GM18520 (cell line): Measurements from ENCODE around the gene KRTAP1-3.
"Not testable (repeated sequence)": the region's sequence is repeated elsewhere in the genome, so short reads cannot be mapped to it uniquely, and the experiment has no call there.

Source experiments
- ATAC-seq: cut with Tn5 transposase; IDR thresholded peaks from one replicate; pipeline ENCODE4 v1.9.1; 2021; ENCODE audit not compliant: unreplicated experiment

KRTAP1-3 gene

DNA sequence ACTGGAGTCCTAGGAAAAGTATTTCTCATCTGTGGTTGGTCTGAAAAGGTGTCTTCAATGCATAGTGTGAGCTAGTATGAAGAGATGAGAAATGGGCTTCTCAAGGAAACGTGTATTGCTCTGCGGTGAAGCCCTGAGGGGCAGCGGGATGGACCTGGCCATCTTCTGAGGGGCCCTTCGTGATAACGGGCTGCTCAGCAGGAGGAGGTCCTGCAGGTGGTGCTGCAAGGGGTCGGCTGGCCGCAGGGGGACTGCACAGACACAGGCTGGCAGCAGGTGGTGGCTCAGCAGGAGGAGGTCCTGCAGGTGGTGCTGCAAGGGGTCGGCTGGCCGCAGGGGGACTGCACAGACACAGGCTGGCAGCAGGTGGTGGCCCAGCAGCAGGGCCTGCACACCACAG is 19.9 kb upstream of the KRTAP1-3 start:
- ATAC-seq: not testable (repeated sequence)

- ATAC-seq: no peak
Observed at GRCh38 chr17:41054025-41054424, 19.4 kb upstream of the KRTAP1-3 start.

- ATAC-seq: no peak
Observed at GRCh38 chr17:41052566-41052965, 17.9 kb upstream of the KRTAP1-3 start.

DNA sequence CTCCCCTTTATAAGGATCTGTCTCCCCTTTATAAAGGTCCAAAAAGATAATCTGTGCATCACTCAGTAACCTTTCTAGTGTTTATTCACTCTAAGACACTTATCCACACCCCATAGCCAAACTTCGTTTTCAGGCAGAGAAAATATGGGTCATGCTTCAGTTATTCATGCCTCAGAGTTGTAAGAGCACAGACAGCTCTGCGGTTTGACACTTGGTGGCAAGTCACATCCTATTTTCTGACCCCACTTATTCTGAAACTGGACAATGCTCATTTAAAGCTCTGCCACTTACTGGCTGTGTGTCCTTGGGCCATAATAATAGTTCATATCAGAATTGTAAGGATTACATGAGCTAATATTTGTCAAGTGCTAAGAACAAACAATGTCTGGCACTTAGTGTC is 14.4 kb upstream of the KRTAP1-3 start:
- ATAC-seq: no peak

DNA sequence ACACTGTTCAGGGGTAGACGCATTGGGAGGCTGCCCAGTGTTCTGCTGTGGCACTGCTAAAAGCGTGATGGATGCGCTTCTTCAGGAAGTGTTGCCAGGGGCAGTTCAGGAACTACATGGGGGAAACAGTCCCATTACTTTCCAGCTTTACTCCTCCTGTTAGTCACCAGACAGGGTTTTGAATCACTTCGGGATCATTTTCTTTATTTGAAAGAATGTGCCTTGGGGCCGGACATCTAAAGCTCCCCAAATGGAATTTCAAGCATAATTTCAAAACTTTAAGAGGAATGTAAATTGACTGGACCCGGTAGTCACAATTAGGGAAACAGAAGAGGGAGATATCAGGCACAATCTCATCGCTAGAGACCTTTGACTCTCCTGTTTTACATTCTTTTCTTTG is 13.8 kb upstream of the KRTAP1-3 start:
- ATAC-seq: no peak

DNA sequence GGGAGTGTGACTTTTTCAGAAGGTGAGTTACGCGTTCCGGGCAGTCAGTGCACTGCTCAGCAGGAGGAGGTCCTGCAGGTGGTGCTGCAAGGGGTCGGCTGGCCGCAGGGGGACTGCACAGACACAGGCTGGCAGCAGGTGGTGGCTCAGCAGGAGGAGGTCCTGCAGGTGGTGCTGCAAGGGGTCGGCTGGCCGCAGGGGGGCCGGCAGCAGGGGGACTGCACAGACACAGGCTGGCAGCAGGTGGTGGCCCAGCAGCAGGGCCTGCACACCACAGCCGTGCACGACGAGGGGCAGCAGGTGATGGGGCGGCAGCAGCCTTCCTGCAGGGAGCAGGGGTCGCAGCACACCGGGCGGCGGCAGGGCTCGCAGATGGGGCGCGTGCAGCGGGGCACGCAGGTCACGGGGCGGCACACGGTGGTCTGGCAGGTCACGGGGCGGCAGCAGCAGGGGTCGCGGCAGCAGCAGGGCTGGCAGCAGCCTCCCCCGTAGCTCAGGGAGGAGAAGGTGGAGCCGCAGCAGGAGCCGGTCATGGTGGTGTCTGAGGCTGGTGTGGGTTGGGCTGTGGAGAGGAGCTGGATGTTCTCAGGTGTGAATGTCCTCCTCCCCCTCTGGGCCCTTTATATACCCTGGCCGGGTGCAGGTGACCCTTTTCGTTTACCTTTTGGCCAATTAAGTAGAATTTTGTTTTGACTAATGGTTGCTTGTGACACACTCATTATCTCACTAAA is 12.2 kb upstream of the KRTAP1-3 start, which contains the start of gene KRTAP2-1:
KRTAP2-1 (minus strand) TSS at position 582 of the 731 bp plus-strand sequence; CDS start at position 533, 49 bp downstream.
- ATAC-seq: not testable (repeated sequence)

- ATAC-seq: no peak
Observed at GRCh38 chr17:41042953-41043352, 8.3 kb upstream of the KRTAP1-3 start.

DNA sequence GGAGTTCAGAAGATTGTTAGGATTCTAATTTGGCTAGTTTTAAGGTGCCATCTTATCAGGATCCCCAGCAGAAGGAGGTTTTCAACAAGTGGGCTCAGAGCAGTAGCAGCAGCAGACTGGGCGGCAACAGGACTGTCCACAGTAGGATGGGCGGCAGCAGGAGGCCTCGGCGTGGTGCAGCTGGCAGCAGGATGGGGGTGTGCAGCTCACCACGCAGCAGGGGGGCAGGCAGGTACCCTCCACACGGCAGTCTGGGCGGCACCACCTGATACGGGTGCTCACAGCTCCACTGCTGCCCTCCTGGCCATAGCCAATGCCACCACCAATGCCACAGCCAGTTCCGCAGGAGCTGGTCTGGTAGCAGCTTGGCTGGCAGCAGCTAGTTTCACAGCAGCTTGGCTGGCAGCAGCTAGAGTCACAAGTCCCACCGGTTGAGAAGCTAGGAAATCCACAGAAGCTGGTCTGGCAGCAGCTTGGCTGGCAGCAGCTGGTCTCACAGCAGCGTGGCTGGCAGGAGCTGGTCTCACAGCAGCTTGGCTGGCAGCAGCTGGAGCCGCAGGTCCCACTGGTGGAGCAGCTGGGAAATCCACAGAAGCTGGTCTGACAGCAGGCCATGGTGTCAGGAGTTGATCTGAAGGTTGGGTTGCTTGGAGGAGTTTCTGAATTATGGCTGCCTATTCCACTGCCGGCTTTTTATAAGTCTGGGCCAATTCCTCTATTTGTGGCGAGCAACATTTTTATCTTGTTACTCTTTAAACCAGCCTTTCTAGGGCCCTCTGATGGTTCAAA is 6.3 kb upstream of the KRTAP1-3 start, which contains the start of gene KRTAP1-1:
KRTAP1-1 (minus strand) TSS at position 668 of the 789 bp plus-strand sequence; CDS start at position 615, 53 bp downstream.
- ATAC-seq: not testable (repeated sequence)

GRCh38 chr17:41037853-41038350 is 3.2 kb upstream of the KRTAP1-3 start:
- ATAC-seq: no peak

GRCh38 chr17:41029633-41030245 is 4.9 kb downstream of the KRTAP1-3 start, which contains the start of gene KRTAP1-4:
KRTAP1-4 (minus strand) TSS chr17:41030195; CDS start chr17:41030078, 117 bp downstream.
- ATAC-seq: no peak

DNA sequence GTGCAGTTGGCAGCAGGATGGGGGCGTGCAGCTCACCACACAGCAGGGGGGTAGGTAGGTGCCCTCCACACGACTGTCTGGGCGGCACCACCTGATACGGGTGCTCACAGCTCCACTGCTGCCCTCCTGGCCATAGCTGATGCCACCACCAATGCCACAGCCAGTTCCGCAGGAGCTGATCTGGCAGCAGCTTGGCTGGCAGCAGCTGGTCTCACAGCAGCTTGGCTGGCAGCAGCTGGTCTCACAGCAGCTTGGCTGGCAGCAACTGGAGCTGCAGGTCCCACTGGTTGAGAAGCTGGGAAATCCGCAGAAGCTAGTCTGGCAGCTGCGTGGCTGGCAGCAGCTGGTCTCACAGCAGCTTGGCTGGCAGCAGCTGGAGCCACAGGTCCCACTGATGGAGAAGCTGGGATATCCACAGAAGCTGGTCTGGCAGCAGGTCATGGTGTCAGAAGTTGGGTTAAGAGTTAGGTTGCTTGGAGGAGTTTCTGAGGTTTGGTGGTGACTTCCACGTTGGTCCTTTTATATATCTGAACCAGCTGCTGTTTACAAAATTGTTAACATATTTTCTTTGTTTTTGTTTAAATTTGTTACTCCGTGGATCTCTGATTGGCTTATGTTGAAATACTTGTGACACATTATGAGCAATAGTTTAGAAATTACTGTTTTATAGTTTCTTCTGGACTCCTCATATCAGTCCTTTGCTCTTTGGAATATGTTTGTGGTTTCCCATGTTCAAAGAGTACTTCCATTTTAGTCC is 7.8 kb downstream of the KRTAP1-3 start, which contains the start of gene KRTAP1-5:
KRTAP1-5 (minus strand) TSS at position 494 of the 757 bp plus-strand sequence; CDS start at position 441, 53 bp downstream.
- no peak for ATAC-seq

DNA sequence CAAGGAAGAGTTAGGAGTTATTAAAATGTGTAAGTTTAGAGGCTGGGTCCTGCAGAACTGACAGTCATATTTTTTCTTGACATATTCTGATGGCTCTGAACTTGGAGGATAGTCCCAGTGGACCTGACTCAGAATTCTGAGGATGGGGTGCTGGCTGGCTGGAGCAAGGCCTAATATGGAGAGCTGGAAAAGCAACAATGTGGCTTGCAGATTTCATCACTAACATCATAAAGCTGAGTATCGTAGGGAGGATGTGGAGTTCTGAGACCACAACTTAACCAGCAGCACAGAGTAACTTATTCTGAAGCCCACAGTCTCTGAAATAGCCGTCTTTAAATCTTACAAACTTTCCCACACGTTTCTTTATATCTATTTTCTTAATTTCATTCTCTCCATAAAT is 10.0 kb downstream of the KRTAP1-3 start:
- ATAC-seq: no peak

- ATAC-seq: no peak
Observed at GRCh38 chr17:41020336-41020735, 14.3 kb downstream of the KRTAP1-3 start.

GRCh38 chr17:41019415-41019814 is 15.3 kb downstream of the KRTAP1-3 start:
- ATAC-seq: no peak

GRCh38 chr17:41018541-41018940 is 16.1 kb downstream of the KRTAP1-3 start:
- ATAC-seq: no peak

- no peak for ATAC-seq
Observed at GRCh38 chr17:41016578-41017215, 18.0 kb downstream of the KRTAP1-3 start.

- no peak for ATAC-seq
Observed at GRCh38 chr17:41015454-41015853, 19.2 kb downstream of the KRTAP1-3 start.

GRCh38 chr17:41013606-41014005 is 21.1 kb downstream of the KRTAP1-3 start:
- no peak for ATAC-seq

DNA sequence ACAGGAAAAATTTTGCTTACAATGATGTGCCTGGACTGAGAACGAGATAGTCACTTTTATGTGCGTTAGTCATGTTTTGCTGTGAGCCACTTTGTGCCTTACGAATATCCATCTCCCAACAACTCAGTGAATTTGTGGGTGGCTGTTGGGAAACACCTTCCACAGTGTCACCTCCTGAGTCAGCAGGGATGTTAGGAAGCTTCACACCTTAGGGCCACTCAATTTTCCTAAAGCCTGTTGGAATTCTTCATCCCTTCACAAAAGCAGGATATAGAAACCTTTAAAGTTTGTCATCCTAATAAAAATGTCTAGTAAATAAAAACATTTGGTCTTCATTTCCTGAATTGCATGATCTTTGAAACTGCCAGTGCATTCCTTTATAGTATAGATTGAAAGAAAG is 21.5 kb downstream of the KRTAP1-3 start:
- ATAC-seq: no peak
